Gastrocnemius medialis (tissue), 4 donors: Measurements from ENCODE around the gene HIPK2.

ENCODE experiments used
- CTCF ChIP-seq, 5 experiments: fragments of 450-650 bp in 3 of 5; fragments of 200-600 bp in 2 of 5; sonication (generic) in 2 of 5; IDR thresholded peaks in 4 of 5; conservative IDR thresholded peaks in 1 of 5; 1 replicate in 4 of 5; 2 replicates in 1 of 5; pipeline ENCODE4 v1.5.1; 2016 to 2019; ENCODE audit warnings: antibody characterized with exemption in 5 of 5, mild to moderate bottlenecking in 3 of 5, moderate library complexity in 3 of 5
- POLR2A ChIP-seq, 2 donors: fragments of 450-650 bp; IDR thresholded peaks; one replicate each; pipeline ENCODE4 v1.6.1; 2017; ENCODE audit warnings: antibody characterized with exemption in 2 of 2, mild to moderate bottlenecking in 2 of 2, moderate library complexity in 2 of 2

GRCh38 chr7:139746652-139747051 lies 31.1 kb downstream of the HIPK2 start:
- TF ChIP-seq CTCF (IDR thresholded peaks at IDR 0.05 in 4 of 5, conservative IDR thresholded peaks at IDR 0.05 in 1 of 5) = no peak
- no peak for TF ChIP-seq POLR2A (IDR thresholded peaks at IDR 0.05)
